GM12878 (cell line): ENCODE data around the gene RPL29. TPM values are rescaled to one million over a fixed set of nuclear protein-coding genes. Genes with fewer than 3 reads are reported as not detected.
A peak's percentile ranks its signal among the peaks of the same experiment; 100 is the strongest.

Experiments
- ATAC-seq: fragments of 200-7000 bp; cut with Tn5 transposase; 3 replicates; pipeline ENCODE4 v1.9.1; 2020; ENCODE audit warnings: mild to moderate bottlenecking, moderate library complexity
- BruUV-seq: library from RNA; stranded (reverse); fragments of 400-500 nt; replicated peaks from 2 replicates; lab custom pipeline; 2021; lab: Mats Ljungman, UMichigan
- CTCF ChIA-PET: fragments of 300-600 bp; sonication (Branson Sonifier 250); formaldehyde crosslinking; extraction: SDS; loops from one replicate; lab custom pipeline; 2021; ENCODE audit warnings: inconsistent platforms; lab: Yijun Ruan, JAX
- POLR2A ChIA-PET: fragments of 350-600 bp; formaldehyde crosslinking; extraction: SDS; loops from one replicate; lab custom pipeline; 2021; ENCODE audit warnings: inconsistent platforms; lab: Charles Lee
- RAD21 ChIA-PET: fragments of 300-600 bp; sonication (Branson Sonifier 250); formaldehyde crosslinking; loops from one replicate; lab custom pipeline; 2023; ENCODE audit warnings: antibody characterized with exemption; ENCODE audit not compliant: unreplicated experiment; lab: Charles Lee
- SMC1A ChIA-PET: fragments of 300-600 bp; sonication (Branson Sonifier 250); formaldehyde crosslinking; loops from one replicate; lab custom pipeline; 2023; ENCODE audit not compliant: unreplicated experiment, uncharacterized antibody; lab: Charles Lee
- DNase-seq: peaks from one replicate; pipeline ENCODE4 v3.0.0-alpha.2; 2011; ENCODE audit warnings: low read depth, low spot score
- FAIRE-seq: peaks from 3 replicates; lab custom pipeline; 2011; peaks lifted over from hg19 to GRCh38; lab: Jason Lieb, UNC
- H2AFZ ChIP-seq: 2 replicates; pipeline ENCODE4 v1.6.0; 2011; ENCODE audit warnings: low read depth, low read length, control low read depth; ENCODE audit not compliant: control insufficient read depth
- H3K27ac ChIP-seq: 2 replicates; pipeline ENCODE4 v1.5.1; 2011; ENCODE audit warnings: control low read depth; ENCODE audit not compliant: control insufficient read depth, insufficient read depth
- H3K27me3 ChIP-seq, 2 experiments: replicated peaks in 1 of 2; 2 replicates each; pipeline versions ENCODE4 v1.6.0 to v1.6.1; 2011; ENCODE audit warnings: low read length in 1 of 2; ENCODE audit not compliant: control insufficient read depth in 2 of 2, insufficient read depth in 2 of 2
- H3K36me3 ChIP-seq, 2 experiments: 2 replicates each; pipeline ENCODE4 v1.5.1; 2011; ENCODE audit warnings: low read length in 1 of 2; ENCODE audit not compliant: control insufficient read depth in 2 of 2, insufficient read depth in 2 of 2
- H3K4me1 ChIP-seq: 2 replicates; pipeline ENCODE4 v1.6.1; 2011; ENCODE audit warnings: mild to moderate bottlenecking, low read length, moderate library complexity, mixed read lengths; ENCODE audit not compliant: control insufficient read depth, insufficient read depth
- H3K4me2 ChIP-seq: 2 replicates; pipeline ENCODE4 v1.6.0; 2011; ENCODE audit warnings: control low read depth; ENCODE audit not compliant: control insufficient read depth, insufficient read depth
- H3K4me3 ChIP-seq: fragments of 200-600 bp; sonication (generic); 2 replicates; pipeline ENCODE4 v1.5.1; 2016
- H3K79me2 ChIP-seq: 2 replicates; pipeline ENCODE4 v1.6.0; 2011; ENCODE audit warnings: low read length; ENCODE audit not compliant: control insufficient read depth, insufficient read depth
- H3K9ac ChIP-seq: 2 replicates; pipeline ENCODE4 v1.8.0; 2011; ENCODE audit warnings: low read length, control low read depth, mixed read lengths; ENCODE audit not compliant: control insufficient read depth, insufficient read depth
- H3K9me3 ChIP-seq: replicated peaks from 3 replicates; pipeline ENCODE4 v1.5.1; 2011; ENCODE audit warnings: mild to moderate bottlenecking, low read length; ENCODE audit not compliant: control insufficient read depth, insufficient read depth
- H4K20me1 ChIP-seq: 2 replicates; pipeline ENCODE4 v1.6.0; 2011; ENCODE audit not compliant: control insufficient read depth, insufficient read depth
- BACH1 ChIP-seq: fragments of 450-650 bp; IDR thresholded peaks from 2 replicates; pipeline ENCODE4 v1.6.1; 2017; ENCODE audit warnings: mild to moderate bottlenecking, borderline replicate concordance
- EZH2 ChIP-seq: IDR thresholded peaks from 2 replicates; pipeline ENCODE4 v1.6.1; 2012; ENCODE audit warnings: low read depth, mild to moderate bottlenecking, control low read depth, inconsistent platforms, low read length, borderline replicate concordance; ENCODE audit not compliant: control insufficient read depth
- HDAC6 ChIP-seq: fragments of 200-600 bp; sonication (generic); IDR thresholded peaks from one replicate; pipeline ENCODE4 v1.8.0; 2017; ENCODE audit warnings: antibody characterized with exemption; ENCODE audit not compliant: unreplicated experiment
- HDGF ChIP-seq: fragments of 450-650 bp; IDR thresholded peaks from 2 replicates; pipeline ENCODE4 v1.6.1; 2016; ENCODE audit warnings: antibody characterized with exemption
- LARP7 ChIP-seq: fragments of 450-650 bp; IDR thresholded peaks from 2 replicates; pipeline ENCODE4 v1.6.1; 2017; ENCODE audit warnings: mild to moderate bottlenecking
- MAX ChIP-seq: IDR thresholded peaks from 2 replicates; pipeline ENCODE4 v1.6.1; 2012; ENCODE audit warnings: low read depth, low read length, improper control_type of control experiment
- MTA2 ChIP-seq: fragments of 450-650 bp; IDR thresholded peaks from 2 replicates; pipeline ENCODE4 v1.6.1; 2016; ENCODE audit warnings: low read depth, mild to moderate bottlenecking, moderate library complexity
- POLR2A ChIP-seq: IDR thresholded peaks from 2 replicates; pipeline ENCODE4 v1.6.1; 2011; ENCODE audit warnings: low read depth, mild to moderate bottlenecking, low read length
- RBBP5 ChIP-seq: fragments of 200-600 bp; sonication (generic); conservative IDR thresholded peaks from 2 replicates; pipeline ENCODE4 v1.6.1; 2016
- SKIL ChIP-seq: fragments of 450-650 bp; IDR thresholded peaks from 2 replicates; pipeline ENCODE4 v1.6.1; 2017; ENCODE audit warnings: mild to moderate bottlenecking, low read depth, inconsistent platforms; ENCODE audit not compliant: poor library complexity, severe bottlenecking
- ZNF274 ChIP-seq: IDR thresholded peaks from one replicate; pipeline ENCODE4 v1.8.0; 2011; ENCODE audit not compliant: insufficient read length, insufficient read depth
- WGBS: methylation state at CpG from one replicate; pipeline ENCODE4 v1.1.6; 2016; ENCODE audit warnings: low lambda C conversion rate; ENCODE audit not compliant: insufficient replicate concordance, insufficient coverage; ENCODE audit errors: missing lambda C conversion rate; 5-methylcytosine and 5-hydroxymethylcytosine counted together
- in situ Hi-C: fragments of 300-500 bp; cut with MboI; formaldehyde crosslinking; loops from 9 replicates; pipeline ENCODE4 v1.14.3; 2018; ENCODE audit warnings: mixed read lengths
- intact Hi-C: fragments of 100-400 bp; cut with micrococcal nuclease; formaldehyde crosslinking; loops from one replicate; pipeline ENCODE4 v1.14.2; 2022; ENCODE audit not compliant: unreplicated experiment
- polyA plus RNA-seq, 11 experiments: library from polyadenylated mRNA; depleted of rRNA in 4 of 11; unstranded in 6 of 11; stranded (reverse) in 5 of 11; fragments of >200 nt; fragmentation: Nextera tagmentation in 4 of 11; fragmentation: Illumina TruSeq in 1 of 11; extraction: Ambion mirVana in 4 of 11; extraction: Trizol in 1 of 11; gene quantifications; 1 replicate in 1 of 11; 2 replicates in 10 of 11; pipeline versions ENCODE4 v1.2.1 to v1.2.3, GENCODE V29; 2011 to 2016; ENCODE audit warnings: inconsistent platforms in 2 of 11, missing spikeins in 2 of 11, low read depth in 1 of 11
- total RNA-seq, 4 experiments: library from RNA; depleted of rRNA in 3 of 4; stranded (reverse); fragments of >200 nt in 3 of 4; fragmentation: Illumina TruSeq in 1 of 4; extraction: Trizol in 1 of 4; gene quantifications; 2 replicates each; pipeline versions ENCODE4 v1.2.1 to v1.2.3, GENCODE V29; 2013 to 2021

RPL29 gene
- total and polyA plus RNA-seq, 10 of the 15 experiments (the other 5 are each of a cell fraction or from before 2014, with no cell fraction given): 1,053 to 2,477 (median 1,657) TPM

- RAD21 ChIA-PET: interaction anchor here (0.9 to 2.1 kb wide), 2 partner anchors 15 to 25 kb away, joined by 4 to 10 read pairs; partner anchors contain the start of genes ACY1 and PARP3
Observed at GRCh38 chr3:51967384-51968169, 28.1 kb downstream of the RPL29 start, which contains the start of gene PCBP4. Gene PCBP4, minus strand, starts transcription at chr3:51967454. Its CDS starts 6,214 bp downstream, at chr3:51961240.

GRCh38 chr3:51966922-51967383, 28.7 kb downstream of the RPL29 start:
- intact Hi-C loops (no loop called here), in situ Hi-C loops (no loop called here)
- WGBS: 11% methylated on average over 20 of the region's 33 CpGs
- ATAC-seq (peak; percentile 72), FAIRE-seq (no peak), DNase-seq (no peak)
- ChIA-PET RAD21 (no interaction called here), CTCF (interaction anchor here (1.2 kb wide), 1 partner anchor 25 kb away, joined by 4 read pairs; the partner anchor contains the start of genes PARP3 and RRP9), POLR2A (interaction anchor here (1.0 kb wide), 1 partner anchor 69 kb away, joined by 3 read pairs; no protein-coding TSS in a partner anchor), SMC1A (no interaction called here)
- Histone ChIP-seq H2AFZ (peak overlapping the region; percentile 22), H3K9ac (peak overlapping the region; percentile 3; the same call in 1 of the 2 replicates), H3K4me3 (peak overlapping the region; percentile 61; the same call in 1 of the 2 replicates), H4K20me1 (no peaks in the 10 kb centered on the region), H3K4me1 (peaks cover 6% of the 10 kb centered on the region; the same call in 1 of the 2 replicates), H3K36me3 (no peaks in the 10 kb centered on the region), H3K27ac (no peak overlapping the region), H3K4me2 (peak overlapping the region; percentile 85), H3K79me2 (no peaks in the 10 kb centered on the region), H3K27me3 (no peaks in the 10 kb centered on the region; a peak in 2 of 4 replicates), H3K9me3 (no peaks in the 10 kb centered on the region)
- no TSS peak for BruUV-seq
- TF ChIP-seq LARP7 (peak; percentile 28; the same call in 1 of the 2 replicates), ZNF274 (no peak), MAX (no peak), RBBP5 (no peak), HDGF (0 out of 2 replicates have a peak, but pooled peaks have one; percentile 33), EZH2 (no peak), SKIL (no peak)

More at GRCh38 chr3:51967384-51968169, 28.1 kb downstream of the RPL29 start, which contains the start of gene PCBP4:
- Histone ChIP-seq H3K79me2 (no peaks in the 10 kb centered on the region), H2AFZ (peak within 1 kb of the TSS; percentile 42), H3K4me2 (peak within 1 kb of the TSS; percentile 85), H3K9me3 (no peaks in the 10 kb centered on the region), H3K27ac (no peak within 1 kb of the TSS), H3K27me3 (no peaks in the 10 kb centered on the region; a peak in 1 of 4 replicates), H4K20me1 (no peaks in the 10 kb centered on the region), H3K36me3 (no peaks in the 10 kb centered on the region), H3K9ac (peak within 1 kb of the TSS; percentile 61; the same call in 1 of the 2 replicates), H3K4me3 (peak within 1 kb of the TSS; percentile 82), H3K4me1 (peaks cover 6% of the 10 kb centered on the region; the same call in 1 of the 2 replicates)
- intact Hi-C loops (no loop called here), in situ Hi-C loops (no loop called here)
- ChIA-PET CTCF (interaction anchor here (0.6 to 1.4 kb wide), 3 partner anchors 15 to 26 kb away, joined by 3 to 4 read pairs (median 4); partner anchors contain the start of genes ACY1, PARP3 and RRP9), SMC1A (interaction anchor here (0.6 kb wide), 1 partner anchor 285 kb away, joined by 3 read pairs; no protein-coding TSS in a partner anchor), POLR2A (interaction anchor here (0.7 to 1.0 kb wide), 3 partner anchors 19 to 69 kb away, joined by 3 to 5 read pairs (median 3); no protein-coding TSS in a partner anchor)
- peak; percentile 52 for TF ChIP-seq POLR2A
- TF ChIP-seq HDAC6: peak; percentile 60
- TF ChIP-seq MTA2: no peak
- TF ChIP-seq BACH1: 0 out of 2 replicates have a peak, but pooled peaks have one; percentile 22
- DNase-seq (no peak), FAIRE-seq (no peak), ATAC-seq (peak; percentile 68)
- under 1% methylated on average over 21 of the region's 90 CpGs for WGBS
- BruUV-seq: no TSS peak
